PFSK-1 (cell line): ENCODE data around the gene DIP2A.

Source experiments
- POLR2AphosphoS5 ChIP-seq: IDR thresholded peaks from 2 replicates; pipeline ENCODE4 v1.6.1; 2012; ENCODE audit warnings: low read depth, mild to moderate bottlenecking, control low read depth, low read length, moderate library complexity
- REST ChIP-seq, 2 experiments: IDR thresholded peaks; 2 replicates each; pipeline versions ENCODE4 v1.6.1 to v1.8.0; 2011 to 2012; ENCODE audit warnings: low read depth in 2 of 2, low read length in 2 of 2, control low read depth in 1 of 2, inconsistent platforms in 1 of 2, mild to moderate bottlenecking in 1 of 2, moderate library complexity in 1 of 2; ENCODE audit not compliant: insufficient read depth in 1 of 2
- SIN3A ChIP-seq: IDR thresholded peaks from 2 replicates; pipeline ENCODE4 v1.6.1; 2012; ENCODE audit warnings: mild to moderate bottlenecking, low read length, moderate library complexity, borderline replicate concordance; ENCODE audit not compliant: insufficient read depth
- TAF1 ChIP-seq: IDR thresholded peaks from 2 replicates; pipeline ENCODE4 v1.6.1; 2012; ENCODE audit warnings: low read length, control low read depth, borderline replicate concordance; ENCODE audit not compliant: insufficient read depth

- TF ChIP-seq POLR2AphosphoS5 (no peak), TAF1 (no peak), SIN3A (no peak), REST (IDR thresholded peaks at IDR 0.05; ENCODE audit: insufficient read depth in 1 of 2, low read depth in 2 of 2, low read length in 2 of 2) (no peak)
Measured at GRCh38 chr21:46597031-46597430, 138.3 kb downstream of the DIP2A start.
